Measurements from ENCODE around the gene ARHGEF12.

- TF ChIP-seq, protein P1, sequence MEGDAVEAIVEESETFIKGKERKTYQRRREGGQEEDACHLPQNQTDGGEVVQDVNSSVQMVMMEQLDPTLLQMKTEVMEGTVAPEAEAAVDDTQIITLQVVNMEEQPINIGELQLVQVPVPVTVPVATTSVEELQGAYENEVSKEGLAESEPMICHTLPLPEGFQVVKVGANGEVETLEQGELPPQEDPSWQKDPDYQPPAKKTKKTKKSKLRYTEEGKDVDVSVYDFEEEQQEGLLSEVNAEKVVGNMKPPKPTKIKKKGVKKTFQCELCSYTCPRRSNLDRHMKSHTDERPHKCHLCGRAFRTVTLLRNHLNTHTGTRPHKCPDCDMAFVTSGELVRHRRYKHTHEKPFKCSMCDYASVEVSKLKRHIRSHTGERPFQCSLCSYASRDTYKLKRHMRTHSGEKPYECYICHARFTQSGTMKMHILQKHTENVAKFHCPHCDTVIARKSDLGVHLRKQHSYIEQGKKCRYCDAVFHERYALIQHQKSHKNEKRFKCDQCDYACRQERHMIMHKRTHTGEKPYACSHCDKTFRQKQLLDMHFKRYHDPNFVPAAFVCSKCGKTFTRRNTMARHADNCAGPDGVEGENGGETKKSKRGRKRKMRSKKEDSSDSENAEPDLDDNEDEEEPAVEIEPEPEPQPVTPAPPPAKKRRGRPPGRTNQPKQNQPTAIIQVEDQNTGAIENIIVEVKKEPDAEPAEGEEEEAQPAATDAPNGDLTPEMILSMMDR (IDR thresholded peaks at IDR 0.05), result no peak
- no peak for TF ChIP-seq POLR2A (IDR thresholded peaks at IDR 0.05)
These were observed 134.9 kb downstream of the ARHGEF12 start for GRCh38 chr11:120471131-120471530.

All from thyroid gland (tissue), 4 donors.